H1 (cell line): ENCODE measurements around the gene ZPR1. TPM values are rescaled to one million over a fixed set of nuclear protein-coding genes. Genes with fewer than 3 reads are reported as not detected.

Source experiments
- CTCF ChIA-PET: fragments of 300-600 bp; sonication (Branson Sonifier 250); formaldehyde crosslinking; loops from one replicate; lab custom pipeline; 2021; ENCODE audit not compliant: partially characterized antibody; lab: Charles Lee
- POLR2A ChIA-PET: fragments of 300-600 bp; sonication (Branson Sonifier 250); formaldehyde crosslinking; loops from one replicate; lab custom pipeline; 2021; ENCODE audit warnings: inconsistent platforms; ENCODE audit not compliant: partially characterized antibody; lab: Charles Lee
- DNase-seq, 2 experiments: peaks; one replicate each; pipeline versions ENCODE4 v3.0.0 to v3.0.0-alpha.2; 2010 to 2022; ENCODE audit warnings: low spot score in 2 of 2, low read depth in 1 of 2, mixed read lengths in 1 of 2
- FAIRE-seq: peaks from 2 replicates; lab custom pipeline; 2011; peaks lifted over from hg19 to GRCh38; lab: Jason Lieb, UNC
- H2AFZ ChIP-seq: 2 replicates; pipeline ENCODE4 v1.8.1; 2012; ENCODE audit warnings: low read length, inconsistent platforms
- H2AK5ac ChIP-seq: 2 replicates; pipeline ENCODE4 v1.6.1; 2013; ENCODE audit warnings: low read depth, low read length
- H2BK120ac ChIP-seq: replicated peaks from 2 replicates; pipeline ENCODE3; 2013; ENCODE audit warnings: low read depth, low read length, inconsistent platforms
- H2BK12ac ChIP-seq: 2 replicates; pipeline ENCODE4 v1.6.1; 2013; ENCODE audit warnings: low read depth, low read length
- H2BK15ac ChIP-seq: 2 replicates; pipeline ENCODE4 v1.6.1; 2013; ENCODE audit warnings: low read length
- H2BK20ac ChIP-seq: 2 replicates; pipeline ENCODE4 v1.6.1; 2013; ENCODE audit warnings: low read length
- H2BK5ac ChIP-seq: 2 replicates; pipeline ENCODE4 v1.6.1; 2013; ENCODE audit warnings: low read depth, low read length
- H3K14ac ChIP-seq: 2 replicates; pipeline ENCODE4 v1.6.1; 2013; ENCODE audit warnings: inconsistent platforms; ENCODE audit not compliant: insufficient read length
- H3K18ac ChIP-seq: 2 replicates; pipeline ENCODE4 v1.6.1; 2013; ENCODE audit warnings: low read length; ENCODE audit errors: extremely low read depth
- H3K23ac ChIP-seq: 2 replicates; pipeline ENCODE4 v1.6.1; 2013; ENCODE audit warnings: inconsistent platforms; ENCODE audit not compliant: insufficient read length
- H3K23me2 ChIP-seq: 2 replicates; pipeline ENCODE4 v1.6.1; 2013; ENCODE audit warnings: low read depth, low read length
- H3K27ac ChIP-seq: 2 replicates; pipeline ENCODE4 v1.6.1; 2011; ENCODE audit warnings: low read depth, low read length, inconsistent platforms
- H3K27me3 ChIP-seq, 4 experiments: replicated peaks in 1 of 4; 1 replicate in 1 of 4; 2 replicates in 3 of 4; pipeline versions ENCODE4 v1.6.1 to v1.8.1; 2011 to 2013; ENCODE audit warnings: low read length in 3 of 4, mild to moderate bottlenecking in 3 of 4, inconsistent platforms in 2 of 4, mixed read lengths in 2 of 4, moderate library complexity in 1 of 4; ENCODE audit not compliant: control insufficient read depth in 3 of 4, insufficient read depth in 3 of 4; ENCODE audit errors: extremely low read depth in 1 of 4
- H3K36me3 ChIP-seq, 4 experiments: 2 replicates each; pipeline versions ENCODE4 v1.6.1 to v1.8.1; 2011 to 2013; ENCODE audit warnings: mild to moderate bottlenecking in 4 of 4, low read length in 3 of 4, moderate library complexity in 2 of 4, control low read depth in 1 of 4, inconsistent platforms in 1 of 4; ENCODE audit not compliant: insufficient read depth in 4 of 4, control insufficient read depth in 2 of 4
- H3K4ac ChIP-seq: replicated peaks from 2 replicates; pipeline ENCODE3; 2013; ENCODE audit warnings: low read length, low read depth, mixed read lengths, inconsistent platforms; ENCODE audit not compliant: insufficient read length
- H3K4me1 ChIP-seq, 4 experiments: replicated peaks in 1 of 4; 1 replicate in 1 of 4; 2 replicates in 3 of 4; pipeline versions ENCODE4 v1.6.1 to v1.8.1; 2011 to 2013; ENCODE audit warnings: low read length in 3 of 4, inconsistent platforms in 2 of 4, mixed read lengths in 1 of 4; ENCODE audit not compliant: insufficient read depth in 4 of 4, control insufficient read depth in 3 of 4
- H3K4me2 ChIP-seq, 2 experiments: 2 replicates each; pipeline versions ENCODE4 v1.6.1 to v1.8.1; 2011 to 2013; ENCODE audit warnings: low read depth in 2 of 2, low read length in 2 of 2, control low read depth in 1 of 2, inconsistent platforms in 1 of 2, mild to moderate bottlenecking in 1 of 2; ENCODE audit not compliant: insufficient read depth in 1 of 2
- H3K4me3 ChIP-seq, 4 experiments: fragments of 200-600, 300-600 bp in 1 of 4; sonication (generic), shearing (Covaris generic), sonication (Bioruptor Twin) in 1 of 4; 2 replicates each; pipeline versions ENCODE4 v1.5.1 to v1.8.1; 2011 to 2016; ENCODE audit warnings: low read length in 4 of 4, low read depth in 3 of 4, control low read depth in 2 of 4, inconsistent platforms in 2 of 4, mild to moderate bottlenecking in 2 of 4, mixed read lengths in 1 of 4, moderate library complexity in 1 of 4; ENCODE audit not compliant: insufficient read depth in 2 of 4; ENCODE audit errors: extremely low read depth in 1 of 4
- H3K56ac ChIP-seq: replicated peaks from 2 replicates; pipeline ENCODE3; 2013; ENCODE audit warnings: low read depth, mild to moderate bottlenecking, mixed read lengths, low read length, inconsistent platforms; ENCODE audit not compliant: insufficient read length
- H3K79me1 ChIP-seq: 2 replicates; pipeline ENCODE4 v1.6.1; 2013; ENCODE audit warnings: low read depth, low read length, control low read depth
- H3K79me2 ChIP-seq, 2 experiments: 2 replicates each; pipeline versions ENCODE4 v1.6.1 to v1.8.1; 2012 to 2013; ENCODE audit warnings: low read length in 2 of 2, mild to moderate bottlenecking in 2 of 2, inconsistent platforms in 1 of 2; ENCODE audit not compliant: insufficient read depth in 2 of 2, control insufficient read depth in 1 of 2
- H3K9ac ChIP-seq, 4 experiments: replicated peaks in 1 of 4; 1 replicate in 1 of 4; 2 replicates in 3 of 4; pipeline versions ENCODE4 v1.6.1 to v1.8.1; 2011 to 2013; ENCODE audit warnings: low read depth in 3 of 4, low read length in 3 of 4, control low read depth in 2 of 4, mild to moderate bottlenecking in 2 of 4, moderate library complexity in 2 of 4, inconsistent platforms in 1 of 4; ENCODE audit errors: extremely low read depth in 1 of 4
- H3K9me3 ChIP-seq, 2 experiments: 2 replicates each; pipeline versions ENCODE4 v1.6.1 to v1.8.1; 2012 to 2013; ENCODE audit warnings: mild to moderate bottlenecking in 2 of 2, moderate library complexity in 2 of 2, control low read depth in 1 of 2, inconsistent platforms in 1 of 2, low read depth in 1 of 2, low read length in 1 of 2, mixed read lengths in 1 of 2; ENCODE audit not compliant: insufficient read depth in 2 of 2
- H4K20me1 ChIP-seq, 2 experiments: replicated peaks in 1 of 2; 2 replicates each; pipeline versions ENCODE3 to v1.8.1; 2011 to 2013; ENCODE audit warnings: inconsistent platforms in 2 of 2, low read length in 2 of 2, mild to moderate bottlenecking in 1 of 2; ENCODE audit not compliant: insufficient read depth in 2 of 2, control insufficient read depth in 1 of 2
- H4K5ac ChIP-seq: 2 replicates; pipeline ENCODE4 v1.6.1; 2013; ENCODE audit warnings: low read length, low read depth, mixed read lengths, inconsistent platforms; ENCODE audit not compliant: insufficient read length
- H4K8ac ChIP-seq: 2 replicates; pipeline ENCODE4 v1.8.0; 2013; ENCODE audit warnings: mild to moderate bottlenecking, moderate library complexity, low read length, inconsistent platforms; ENCODE audit not compliant: insufficient read depth; ENCODE audit errors: extremely low read depth
- H4K91ac ChIP-seq: replicated peaks from 2 replicates; pipeline ENCODE3; 2013; ENCODE audit warnings: low read length, mixed read lengths, inconsistent platforms; ENCODE audit not compliant: insufficient read length
- TAF1 ChIP-seq: IDR thresholded peaks from 2 replicates; pipeline ENCODE4 v1.6.1; 2011; ENCODE audit warnings: mild to moderate bottlenecking, low read depth, low read length
- WGBS, 2 experiments: shearing (Covaris generic) in 1 of 2; methylation state at CpG; one replicate each; pipeline versions ENCODE4 v1.1.6 to v1.1.7; 2013 to 2015; ENCODE audit warnings: low lambda C conversion rate in 2 of 2, mixed read lengths in 2 of 2, inconsistent platforms in 1 of 2, low coverage in 1 of 2, missing lambda C conversion rate in 1 of 2; ENCODE audit not compliant: insufficient replicate concordance in 2 of 2, insufficient coverage in 1 of 2, insufficient read length in 1 of 2; ENCODE audit errors: extremely low coverage in 1 of 2, missing lambda C conversion rate in 1 of 2; 5-methylcytosine and 5-hydroxymethylcytosine counted together
- polyA plus RNA-seq, 7 experiments: library from polyadenylated mRNA; depleted of rRNA in 3 of 7; stranded (reverse) in 5 of 7; unstranded in 2 of 7; fragments of >200 nt in 5 of 7; fragments of 200-250 nt in 2 of 7; gene quantifications; 1 replicate in 5 of 7; 2 replicates in 1 of 7; 4 replicates in 1 of 7; pipeline versions ENCODE4 v1.2.1 to v1.2.3, GENCODE V29; 2011 to 2013; ENCODE audit warnings: missing spikeins in 2 of 7, mixed read lengths in 2 of 7
- total RNA-seq: library from RNA; stranded (reverse); fragmentation: NEBNext Ultra II Directional; extraction: Animal tissue kit (Norgen Biotek cat#: 25700); gene quantifications from 2 replicates; pipeline ENCODE4 v1.2.1, GENCODE V29; 2021
- TF ChIP-seq, protein P1 (sequence below): IDR thresholded peaks from 2 replicates; pipeline ENCODE4 v1.6.1; 2011; ENCODE audit warnings: low read length, improper control_type of control experiment

The ZPR1 gene
- total and polyA plus RNA-seq, 2 of the 8 experiments (the other 6 are each of a cell fraction or from before 2014, with no cell fraction given), result 36.7 to 70.5 TPM

- H2AFZ ChIP-seq, result peak overlapping the region; percentile 96
Observed at GRCh38 chr11:116793772-116794097, 5.9 kb upstream of the ZPR1 start.

More at GRCh38 chr11:116793772-116794097, 5.9 kb upstream of the ZPR1 start:
- peaks cover 0 to 10% (median 3%) of the 10 kb centered on the region in 4 experiments; a peak in 4 of 7 replicates for H3K27me3 ChIP-seq
- H4K5ac ChIP-seq, result no peak overlapping the region
- H2BK5ac ChIP-seq, result no peak overlapping the region
- no peak overlapping the region for H3K4me2 ChIP-seq
- no peaks in the 10 kb centered on the region for H4K20me1 ChIP-seq
- no peak overlapping the region for H2BK20ac ChIP-seq
- H3K79me1 ChIP-seq, result no peaks in the 10 kb centered on the region
- H3K23me2 ChIP-seq, result no peaks in the 10 kb centered on the region
- no peak overlapping the region for H3K18ac ChIP-seq
- H4K91ac ChIP-seq, result no peak overlapping the region
- peaks cover 2 to 5% (median 4%) of the 10 kb centered on the region in 4 experiments; a peak in 6 of 7 replicates for H3K4me1 ChIP-seq
- H2BK120ac ChIP-seq, result no peak overlapping the region
- no peak overlapping the region for H2AK5ac ChIP-seq
- H3K79me2 ChIP-seq, result no peaks in the 10 kb centered on the region
- no peak overlapping the region for H3K4me3 ChIP-seq
- H3K56ac ChIP-seq, result no peak overlapping the region
- POLR2A ChIA-PET, result interaction anchor here (2.8 kb wide), 1 partner anchor 41 kb away, joined by 16 read pairs; no protein-coding TSS in a partner anchor
- H3K9me3 ChIP-seq, result no peaks in the 10 kb centered on the region
- no peak overlapping the region for H3K14ac ChIP-seq
- DNase-seq, result no peak
- H3K23ac ChIP-seq, result no peak overlapping the region
- no peak overlapping the region for H3K9ac ChIP-seq
- CTCF ChIA-PET, result interaction anchor here (0.6 to 12.1 kb wide), 13 partner anchors 11 to 387 kb away, joined by 3 to 237 read pairs (median 3); partner anchors contain the start of genes APOA1, APOA4 and APOC3
- TF ChIP-seq, protein P1, sequence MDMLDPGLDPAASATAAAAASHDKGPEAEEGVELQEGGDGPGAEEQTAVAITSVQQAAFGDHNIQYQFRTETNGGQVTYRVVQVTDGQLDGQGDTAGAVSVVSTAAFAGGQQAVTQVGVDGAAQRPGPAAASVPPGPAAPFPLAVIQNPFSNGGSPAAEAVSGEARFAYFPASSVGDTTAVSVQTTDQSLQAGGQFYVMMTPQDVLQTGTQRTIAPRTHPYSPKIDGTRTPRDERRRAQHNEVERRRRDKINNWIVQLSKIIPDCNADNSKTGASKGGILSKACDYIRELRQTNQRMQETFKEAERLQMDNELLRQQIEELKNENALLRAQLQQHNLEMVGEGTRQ, result peak; percentile 11; the same call in 1 of the 2 replicates
- no peak for TF ChIP-seq TAF1
- TF ChIP-seq, all 59 proteins: peak for 1
- H3K36me3 ChIP-seq, result no peaks in the 10 kb centered on the region
- H3K4ac ChIP-seq, result no peak overlapping the region
- no peak overlapping the region for H2BK15ac ChIP-seq
- WGBS, 2 experiments, result 100% methylated on average over 1 of the region's 1 CpG; no CpG with 5 or more reads in 1 of the 2 experiments
- no peak overlapping the region for H2BK12ac ChIP-seq
- H4K8ac ChIP-seq, result no peak overlapping the region
- no peak overlapping the region for H3K27ac ChIP-seq
- no peak for FAIRE-seq
